HCT116 (cell line): Measurements from ENCODE around the gene DHRS12. TPM values are rescaled to one million over a fixed set of nuclear protein-coding genes. Genes with fewer than 3 reads are reported as not detected.

ENCODE experiments used
- ATAC-seq: fragments of 200-7000 bp; cut with Tn5 transposase; 2 replicates; pipeline ENCODE4 v1.9.1; 2020; ENCODE audit warnings: mild to moderate bottlenecking, moderate library complexity
- BruUV-seq: library from RNA; stranded (reverse); fragments of 400-500 nt; replicated peaks from 2 replicates; lab custom pipeline; 2021; lab: Mats Ljungman, UMichigan
- CTCF ChIA-PET: fragments of 300-600 bp; sonication (Branson Sonifier 250); formaldehyde crosslinking; loops from one replicate; lab custom pipeline; 2021; ENCODE audit warnings: antibody characterized with exemption; lab: Charles Lee
- POLR2A ChIA-PET: fragments of 300-600, 350-600 bp; sonication (Branson Sonifier 250); formaldehyde crosslinking; loops from one replicate; lab custom pipeline; 2021; ENCODE audit warnings: antibody characterized with exemption; lab: Charles Lee
- RAD21 ChIA-PET, 2 experiments: fragments of 300-600 bp; sonication (Branson Sonifier 250); formaldehyde crosslinking; loops; one replicate each; lab custom pipeline; 2023; ENCODE audit warnings: low total read pairs in 2 of 2; ENCODE audit not compliant: uncharacterized antibody in 2 of 2, unreplicated experiment in 2 of 2, low non-redundant PET in 1 of 2; lab: Charles Lee
- DNase-seq: peaks from one replicate; pipeline ENCODE4 v3.0.0-alpha.2; 2010; ENCODE audit warnings: low read depth, low spot score
- H2AFZ ChIP-seq: fragments of 200-600 bp; shearing (Covaris generic), sonication (generic); 2 replicates; pipeline ENCODE4 v1.6.1; 2017; ENCODE audit warnings: low read depth, mixed run types, mixed read lengths, antibody characterized with exemption, low read length; ENCODE audit not compliant: poor library complexity, severe bottlenecking
- H3K27ac ChIP-seq: 2 replicates; pipeline ENCODE4 v1.5.1; 2012; ENCODE audit warnings: low read depth, low read length
- H3K27me3 ChIP-seq: fragments of 200-600 bp; sonication (generic); 2 replicates; pipeline ENCODE4 v1.6.1; 2016; ENCODE audit warnings: mixed run types, low read length, mixed read lengths; ENCODE audit not compliant: insufficient read depth
- H3K36me3 ChIP-seq, 2 experiments: fragments of 200-500 bp in 1 of 2; fragments of 200-600 bp in 1 of 2; sonication (Bioruptor generic) in 1 of 2; sonication (generic) in 1 of 2; 2 replicates each; pipeline versions ENCODE4 v1.5.1 to v1.6.1; 2014 to 2016; ENCODE audit warnings: low read length in 2 of 2, inconsistent platforms in 1 of 2, mixed read lengths in 1 of 2, mixed run types in 1 of 2; ENCODE audit not compliant: insufficient read depth in 2 of 2, control insufficient read depth in 1 of 2
- H3K4me1 ChIP-seq, 2 experiments: fragments of 200-600 bp in 1 of 2; sonication (generic) in 1 of 2; 2 replicates each; pipeline versions ENCODE4 v1.5.1 to v1.6.1; 2012 to 2017; ENCODE audit warnings: low read length in 2 of 2, inconsistent platforms in 1 of 2, mild to moderate bottlenecking in 1 of 2, mixed read lengths in 1 of 2, mixed run types in 1 of 2, moderate library complexity in 1 of 2; ENCODE audit not compliant: insufficient read depth in 2 of 2, control insufficient read depth in 1 of 2
- H3K4me2 ChIP-seq: fragments of 200-600 bp; sonication (generic); 2 replicates; pipeline ENCODE4 v1.6.1; 2017; ENCODE audit warnings: mixed run types, low read length, mixed read lengths
- H3K4me3 ChIP-seq, 2 experiments: fragments of 200-600 bp in 1 of 2; sonication (generic) in 1 of 2; replicated peaks in 1 of 2; 2 replicates each; pipeline ENCODE4 v1.5.1; 2011 to 2016; ENCODE audit warnings: low read length in 2 of 2, control low read depth in 1 of 2, low read depth in 1 of 2, mild to moderate bottlenecking in 1 of 2, mixed read lengths in 1 of 2, mixed run types in 1 of 2
- H3K79me2 ChIP-seq: fragments of 200-600 bp; sonication (generic); 2 replicates; pipeline ENCODE4 v1.6.1; 2017; ENCODE audit warnings: mild to moderate bottlenecking, mixed run types, low read length, moderate library complexity, mixed read lengths; ENCODE audit not compliant: insufficient read depth
- H3K9ac ChIP-seq: fragments of 200-600 bp; sonication (generic); 2 replicates; pipeline ENCODE4 v1.6.1; 2016; ENCODE audit warnings: low read length, mixed read lengths
- H3K9me2 ChIP-seq: fragments of 200-600 bp; sonication (generic), shearing (Covaris generic); 2 replicates; pipeline ENCODE4 v1.6.1; 2017; ENCODE audit warnings: mixed run types, mild to moderate bottlenecking, moderate library complexity; ENCODE audit not compliant: insufficient read depth
- H3K9me3 ChIP-seq, 2 experiments: fragments of 200-500 bp in 1 of 2; fragments of 200-600 bp in 1 of 2; sonication (Bioruptor generic) in 1 of 2; sonication (generic) in 1 of 2; 2 replicates each; pipeline ENCODE4 v1.6.1; 2014 to 2017; ENCODE audit warnings: low read length in 2 of 2, mixed read lengths in 2 of 2, inconsistent platforms in 1 of 2, low read depth in 1 of 2, mild to moderate bottlenecking in 1 of 2, mixed run types in 1 of 2, moderate library complexity in 1 of 2; ENCODE audit not compliant: control insufficient read depth in 1 of 2, insufficient read depth in 1 of 2
- H4K20me1 ChIP-seq: fragments of 200-600 bp; sonication (generic), shearing (Covaris generic); 2 replicates; pipeline ENCODE4 v1.6.1; 2017; ENCODE audit warnings: mixed run types, mild to moderate bottlenecking, moderate library complexity; ENCODE audit not compliant: insufficient read depth
- ELF1 ChIP-seq: IDR thresholded peaks from 2 replicates; pipeline ENCODE4 v1.6.1; 2012; ENCODE audit warnings: low read depth, borderline replicate concordance
- FOSL1 ChIP-seq: IDR thresholded peaks from 2 replicates; pipeline ENCODE4 v1.6.1; 2012; ENCODE audit warnings: low read depth
- JUND ChIP-seq: IDR thresholded peaks from 2 replicates; pipeline ENCODE4 v1.6.1; 2012
- POLR2A ChIP-seq: IDR thresholded peaks from 2 replicates; pipeline ENCODE4 v1.7.0; 2011; ENCODE audit warnings: borderline replicate concordance; ENCODE audit not compliant: insufficient read depth, insufficient read length; ENCODE audit errors: extremely low read depth
- POLR2AphosphoS5 ChIP-seq: IDR thresholded peaks from 2 replicates; pipeline ENCODE4 v1.6.1; 2011; ENCODE audit warnings: mild to moderate bottlenecking, low read depth, low read length, moderate library complexity
- SRF ChIP-seq: IDR thresholded peaks from 2 replicates; pipeline ENCODE4 v1.6.1; 2012; ENCODE audit warnings: low read depth
- YY1 ChIP-seq: IDR thresholded peaks from 2 replicates; pipeline ENCODE4 v1.6.1; 2011; ENCODE audit warnings: low read length, low read depth, moderate library complexity, mild to moderate bottlenecking; ENCODE audit not compliant: insufficient replicate concordance; ENCODE audit errors: extremely low read depth
- ZBTB33 ChIP-seq: IDR thresholded peaks from 2 replicates; pipeline ENCODE4 v1.6.1; 2011; ENCODE audit warnings: mild to moderate bottlenecking, low read length, moderate library complexity; ENCODE audit not compliant: insufficient replicate concordance; ENCODE audit errors: extremely low read depth
- ZFX ChIP-seq: fragments of 450-650 bp; IDR thresholded peaks from 2 replicates; pipeline ENCODE4 v1.6.1; 2017
- intact Hi-C: fragments of 100-400 bp; cut with micrococcal nuclease; formaldehyde crosslinking; loops from 2 replicates; pipeline ENCODE4 v1.10.0; 2022
- total RNA-seq: library from RNA; stranded (reverse); gene quantifications from one replicate; pipeline ENCODE4 v1.2.1, GENCODE V29; 2021; ENCODE audit not compliant: unreplicated experiment
- TF ChIP-seq, protein P1 (sequence below): IDR thresholded peaks from 2 replicates; pipeline ENCODE4 v1.6.1; 2012

The DHRS12 gene
- total RNA-seq, 1 experiment from 2014 or later: 3.9 TPM

DNA sequence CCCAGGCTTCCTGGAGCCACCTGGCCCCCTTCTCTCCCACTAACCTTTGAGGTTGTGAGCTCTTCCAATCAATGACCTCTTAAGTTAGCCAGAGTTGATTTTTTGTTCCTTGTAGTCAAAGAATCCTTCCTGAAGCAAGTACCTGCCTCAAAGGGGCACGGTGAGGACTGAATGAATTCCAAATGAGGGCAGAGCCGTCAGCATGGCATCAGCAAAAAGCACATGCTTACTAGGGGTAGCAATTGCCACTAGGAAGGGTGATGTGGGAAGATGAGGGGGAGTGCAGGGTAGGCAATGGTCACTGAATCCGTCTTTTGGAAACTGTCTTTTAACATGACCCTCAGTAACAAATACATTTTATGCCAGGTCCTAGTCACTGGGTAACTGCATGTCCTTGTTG, 15.6 kb upstream of the DHRS12 start:
- H3K79me2 ChIP-seq: no peaks in the 10 kb centered on the region
- H3K4me3 ChIP-seq: no peak overlapping the region
- H2AFZ ChIP-seq: no peak overlapping the region
- H4K20me1 ChIP-seq: no peaks in the 10 kb centered on the region
- no peak for DNase-seq
- H3K4me1 ChIP-seq: peaks cover 0 to 22% of the 10 kb centered on the region in 2 experiments; a peak in 3 of 4 replicates
- no peaks in the 10 kb centered on the region for H3K9me3 ChIP-seq
- H3K4me2 ChIP-seq: no peak overlapping the region
- H3K27ac ChIP-seq: no peak overlapping the region
- ChIA-PET POLR2A (interaction anchor here (0.9 kb wide), 1 partner anchor 14 kb away, joined by 3 read pairs; no protein-coding TSS in a partner anchor), RAD21 (no interaction called here), CTCF (no interaction called here)
- no peaks in the 10 kb centered on the region for H3K9me2 ChIP-seq
- peaks cover 6% of the 10 kb centered on the region; the same call in 1 of the 2 replicates for H3K27me3 ChIP-seq
- no peak for ATAC-seq
- no peak overlapping the region for H3K9ac ChIP-seq
- intact Hi-C loops: no loop called here
- BruUV-seq: no TSS peak
- TF ChIP-seq ELF1: no peak
- no peak for TF ChIP-seq FOSL1
- no peak for TF ChIP-seq POLR2AphosphoS5
- TF ChIP-seq POLR2A: no peak
- TF ChIP-seq, protein P1, sequence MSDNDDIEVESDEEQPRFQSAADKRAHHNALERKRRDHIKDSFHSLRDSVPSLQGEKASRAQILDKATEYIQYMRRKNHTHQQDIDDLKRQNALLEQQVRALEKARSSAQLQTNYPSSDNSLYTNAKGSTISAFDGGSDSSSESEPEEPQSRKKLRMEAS: no peak
- no peak for TF ChIP-seq SRF
- no peak for TF ChIP-seq YY1
- no peak for TF ChIP-seq JUND
- TF ChIP-seq ZBTB33: no peak
- no peak for TF ChIP-seq ZFX
- H3K36me3 ChIP-seq: no peaks in the 10 kb centered on the region
